HS-27A (cell line): Measurements from ENCODE around the gene IFNA2.
"Not testable (repeated sequence)": the region's sequence is repeated elsewhere in the genome, so short reads cannot be mapped to it uniquely, and the experiment has no call there.

ENCODE experiments used
- DNase-seq: peaks from one replicate; pipeline ENCODE4 v3.0.0-alpha.2; 2012; ENCODE audit warnings: low read depth, missing footprints

Gene IFNA2

GRCh38 chr9:21385131-21385670 is at the start of gene IFNA2:
IFNA2 (minus strand) TSS chr9:21385398; CDS start chr9:21385329, 69 bp downstream.
- DNase-seq: no peak

- not testable (repeated sequence) for DNase-seq
Observed at GRCh38 chr9:21435015-21435383, 49.8 kb upstream of the IFNA2 start.

GRCh38 chr9:21434202-21435014 is 49.2 kb upstream of the IFNA2 start:
- DNase-seq: peak; percentile 8

DNA sequence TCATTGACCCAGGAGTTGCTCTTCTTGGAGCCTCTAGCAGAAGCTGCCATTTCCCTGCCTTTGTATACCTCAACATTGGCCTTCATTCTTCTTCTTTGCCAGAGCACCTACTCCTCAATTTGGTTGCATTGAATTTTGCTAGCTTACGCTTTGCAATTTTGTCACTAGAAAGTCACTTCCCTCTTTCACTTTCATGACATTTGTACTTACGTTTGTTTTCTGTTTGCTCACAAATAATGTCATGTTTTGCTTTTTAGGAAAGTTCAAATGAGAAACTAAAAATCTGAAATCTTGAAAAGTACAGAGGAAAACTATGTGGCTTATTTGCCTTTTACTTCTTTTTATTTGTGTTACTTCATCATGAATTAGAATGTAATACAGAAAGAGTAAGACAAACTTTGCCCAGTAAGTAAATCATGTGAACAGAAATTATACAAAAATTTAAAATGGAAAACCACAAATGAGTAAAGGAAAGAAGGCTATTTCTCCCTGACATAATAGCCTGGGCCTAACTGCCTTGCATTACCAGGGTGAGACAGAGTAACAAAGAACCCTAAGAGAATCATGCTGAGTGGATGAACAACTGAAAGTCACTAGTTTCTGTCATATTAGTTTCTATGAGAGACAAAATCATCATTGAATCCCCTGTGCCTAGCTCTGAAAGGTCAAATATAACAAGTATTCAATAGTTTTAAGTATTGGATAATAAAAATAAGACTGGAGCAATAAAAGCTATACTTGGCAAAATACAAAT is 47.7 kb upstream of the IFNA2 start:
- DNase-seq: no peak

GRCh38 chr9:21429191-21429590 is 44.0 kb upstream of the IFNA2 start:
- DNase-seq: no peak

- DNase-seq: no peak
Observed at GRCh38 chr9:21428235-21428634, 43.0 kb upstream of the IFNA2 start.

DNA sequence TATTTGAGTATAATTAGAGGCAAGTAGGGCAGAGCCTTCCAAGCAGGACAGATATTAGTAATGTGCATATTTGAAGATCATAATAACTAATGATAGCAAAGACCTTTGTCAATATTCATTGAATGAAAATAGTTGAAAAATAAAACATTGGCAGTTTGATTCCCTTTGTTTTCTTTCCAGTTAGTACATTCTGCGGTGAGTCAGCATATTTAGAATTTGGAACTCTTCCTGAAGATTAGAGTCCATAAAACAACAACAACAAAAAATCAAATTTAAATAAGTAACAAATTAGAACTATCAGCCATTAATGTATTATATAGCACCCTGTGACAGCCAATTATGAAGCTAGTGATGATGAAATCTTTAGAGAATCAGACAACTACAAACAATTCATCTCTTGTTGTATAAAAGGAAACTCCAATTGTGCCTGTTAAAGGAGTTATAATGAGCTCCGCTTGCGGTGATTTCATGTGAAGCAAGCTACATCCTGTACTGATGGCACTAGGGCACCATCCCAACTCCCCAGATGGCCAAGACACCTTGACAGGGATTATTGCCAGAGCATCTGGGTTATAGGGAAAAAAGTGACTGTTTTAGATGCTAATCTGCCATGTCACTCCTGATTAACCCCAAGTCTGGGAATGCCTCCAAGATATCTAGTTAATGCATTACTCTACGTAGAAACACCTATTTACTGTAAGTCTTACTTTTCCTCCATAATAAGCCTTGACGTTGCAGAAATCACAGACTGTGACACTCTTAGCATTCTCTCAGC is 30.5 kb upstream of the IFNA2 start:
- DNase-seq: no peak

GRCh38 chr9:21414220-21414940 is 29.2 kb upstream of the IFNA2 start:
- no peak for DNase-seq

DNA sequence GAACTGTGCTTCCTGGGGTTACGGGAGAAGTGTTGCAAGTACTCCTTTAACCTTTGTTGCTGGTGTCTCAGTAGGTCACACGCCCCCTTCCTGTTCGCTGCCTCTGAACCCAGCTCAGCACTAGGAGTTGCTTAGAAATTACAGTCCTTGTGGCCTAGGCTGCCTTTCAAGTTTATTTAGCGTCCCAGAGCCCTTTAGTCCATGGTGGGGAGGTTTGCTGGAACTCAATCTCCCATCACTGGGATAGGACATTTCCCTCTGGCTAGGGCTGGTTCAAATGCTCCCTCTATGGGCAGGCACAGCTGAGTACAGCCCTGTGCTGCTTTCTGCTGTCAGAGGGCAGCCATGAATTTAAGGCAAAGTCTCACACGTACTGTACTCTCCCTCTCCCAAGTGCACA is 28.4 kb upstream of the IFNA2 start:
- no peak for DNase-seq

DNA sequence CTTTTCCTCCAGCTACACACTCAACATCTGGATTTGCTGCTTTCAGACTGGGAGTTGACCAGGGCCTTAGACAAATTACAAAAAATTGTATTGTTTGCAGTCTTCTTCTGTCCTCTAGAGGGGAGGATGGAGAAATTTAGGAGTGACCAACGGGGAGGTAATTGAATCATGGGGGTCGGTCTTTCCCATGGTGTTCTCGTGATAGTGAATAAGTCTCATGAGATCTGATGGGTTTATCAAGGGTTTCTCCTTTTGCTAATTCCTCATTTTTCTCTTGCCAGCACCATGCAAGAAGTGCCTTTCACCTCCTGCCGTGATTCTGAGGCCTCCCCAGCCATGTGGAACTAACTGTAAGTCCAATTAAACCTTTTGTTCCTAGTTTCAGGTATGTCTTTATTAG is 28.0 kb upstream of the IFNA2 start:
- no peak for DNase-seq

GRCh38 chr9:21412107-21412506 is 26.9 kb upstream of the IFNA2 start:
- DNase-seq: no peak

DNA sequence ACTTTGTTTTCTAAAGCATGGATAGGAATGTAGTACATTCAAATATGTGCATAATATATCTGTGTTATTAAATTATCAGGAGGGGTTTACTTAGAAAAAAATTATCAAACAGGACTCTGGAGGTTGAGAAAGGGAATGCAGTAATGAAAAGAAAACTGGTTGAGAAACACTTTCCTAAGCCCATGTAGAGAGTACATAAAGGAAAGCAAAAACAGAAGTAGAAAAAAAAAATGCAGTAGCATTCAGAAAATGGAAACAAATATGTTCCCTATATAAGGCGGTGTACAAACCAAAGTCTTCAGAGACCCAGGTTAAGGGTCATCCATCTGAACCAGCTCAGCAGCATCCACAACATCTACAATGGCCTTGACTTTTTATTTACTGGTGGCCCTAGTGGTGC is 23.6 kb upstream of the IFNA2 start, which contains the start of gene IFNA8:
Gene IFNA8, plus strand, starts transcription at position 301 of the 400 bp plus-strand sequence. Its CDS starts 60 bp downstream, at position 361.
- DNase-seq: no peak

GRCh38 chr9:21404146-21404545 is 18.9 kb upstream of the IFNA2 start:
- no peak for DNase-seq

DNA sequence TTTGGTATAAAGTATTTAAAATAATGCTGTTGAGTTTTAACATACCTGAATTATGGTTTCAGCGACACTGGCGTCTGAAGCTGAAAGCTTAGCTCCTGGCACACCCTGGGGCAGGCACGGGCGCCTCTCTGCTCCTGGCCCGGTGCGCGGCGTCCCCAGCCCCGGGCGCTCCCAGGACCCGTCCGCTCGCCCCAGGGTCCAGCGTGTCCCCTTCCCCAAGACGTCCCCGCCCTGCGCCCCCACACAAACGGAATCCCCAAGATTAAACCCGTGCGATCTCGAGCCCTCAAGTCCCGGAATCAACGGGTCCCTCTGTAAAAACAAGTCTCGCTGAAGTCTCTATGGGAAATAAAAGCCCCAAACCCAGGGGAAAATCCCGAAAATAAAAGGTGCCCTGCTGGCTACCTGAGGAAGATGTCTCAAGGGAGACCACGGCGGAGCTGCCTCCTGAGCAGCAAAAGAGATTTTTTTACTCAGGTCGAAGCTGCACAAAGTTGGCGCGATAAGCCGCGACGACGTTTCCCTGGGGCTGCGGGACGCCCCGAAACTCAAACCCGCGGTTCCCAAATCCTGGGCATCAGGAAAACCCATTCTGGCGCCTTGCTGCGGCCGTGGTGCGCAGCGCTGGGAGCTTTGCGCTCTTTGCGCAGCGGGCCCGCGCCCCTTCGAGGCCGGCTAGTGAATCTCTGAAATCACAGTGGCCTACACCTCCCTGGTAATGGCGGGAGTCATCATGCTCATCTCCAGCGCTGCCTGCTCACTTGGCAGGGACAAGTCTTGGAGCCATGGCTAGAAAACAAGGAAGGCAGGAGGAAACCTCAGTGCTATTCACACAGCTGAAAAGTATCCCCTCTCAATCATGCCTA is 17.4 kb upstream of the IFNA2 start:
- no peak for DNase-seq

DNA sequence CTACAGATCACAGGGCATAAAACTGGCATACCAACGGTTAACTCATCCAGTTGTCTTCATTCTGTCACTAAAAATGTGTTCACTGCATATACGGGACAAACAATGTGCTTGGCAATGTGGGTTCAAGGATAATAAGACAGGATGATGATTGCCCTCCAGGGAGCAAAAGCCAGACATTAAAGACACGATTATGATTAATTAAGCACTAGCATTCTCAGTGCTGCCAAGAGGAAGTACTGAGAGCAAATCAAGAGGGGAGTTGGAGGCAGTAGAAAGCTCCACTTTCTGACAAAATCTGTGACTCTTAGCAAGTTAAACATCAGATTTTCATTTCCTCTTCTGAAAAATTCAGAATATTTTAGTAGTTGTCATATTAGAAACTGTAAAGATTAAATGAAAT is 14.8 kb upstream of the IFNA2 start:
- no peak for DNase-seq

DNA sequence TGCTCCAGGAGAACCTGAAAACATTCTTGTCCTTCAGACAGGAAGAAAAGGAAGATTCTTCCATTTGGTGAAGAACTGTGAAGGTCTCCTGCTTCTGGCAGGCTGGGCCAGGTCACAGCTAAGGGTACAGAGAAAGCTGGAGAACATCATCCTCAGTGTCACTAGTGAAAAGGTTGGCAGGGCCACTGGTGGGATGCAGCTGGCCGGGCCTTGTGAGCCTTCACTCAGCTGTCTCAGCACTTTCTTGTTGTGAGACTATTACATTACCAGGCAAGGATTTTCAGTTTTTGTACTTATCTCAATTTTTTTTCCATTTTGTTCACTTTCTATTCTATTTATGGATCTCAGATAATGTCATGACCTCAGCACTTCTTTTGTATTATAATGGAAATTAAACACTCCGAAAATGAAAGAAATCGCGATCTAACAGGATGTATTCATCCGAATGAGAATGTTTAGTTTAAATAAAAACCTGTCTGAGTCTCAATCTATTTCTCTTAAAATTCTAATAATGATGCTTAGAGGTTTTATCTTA is 13.8 kb upstream of the IFNA2 start:
- DNase-seq: no peak

DNA sequence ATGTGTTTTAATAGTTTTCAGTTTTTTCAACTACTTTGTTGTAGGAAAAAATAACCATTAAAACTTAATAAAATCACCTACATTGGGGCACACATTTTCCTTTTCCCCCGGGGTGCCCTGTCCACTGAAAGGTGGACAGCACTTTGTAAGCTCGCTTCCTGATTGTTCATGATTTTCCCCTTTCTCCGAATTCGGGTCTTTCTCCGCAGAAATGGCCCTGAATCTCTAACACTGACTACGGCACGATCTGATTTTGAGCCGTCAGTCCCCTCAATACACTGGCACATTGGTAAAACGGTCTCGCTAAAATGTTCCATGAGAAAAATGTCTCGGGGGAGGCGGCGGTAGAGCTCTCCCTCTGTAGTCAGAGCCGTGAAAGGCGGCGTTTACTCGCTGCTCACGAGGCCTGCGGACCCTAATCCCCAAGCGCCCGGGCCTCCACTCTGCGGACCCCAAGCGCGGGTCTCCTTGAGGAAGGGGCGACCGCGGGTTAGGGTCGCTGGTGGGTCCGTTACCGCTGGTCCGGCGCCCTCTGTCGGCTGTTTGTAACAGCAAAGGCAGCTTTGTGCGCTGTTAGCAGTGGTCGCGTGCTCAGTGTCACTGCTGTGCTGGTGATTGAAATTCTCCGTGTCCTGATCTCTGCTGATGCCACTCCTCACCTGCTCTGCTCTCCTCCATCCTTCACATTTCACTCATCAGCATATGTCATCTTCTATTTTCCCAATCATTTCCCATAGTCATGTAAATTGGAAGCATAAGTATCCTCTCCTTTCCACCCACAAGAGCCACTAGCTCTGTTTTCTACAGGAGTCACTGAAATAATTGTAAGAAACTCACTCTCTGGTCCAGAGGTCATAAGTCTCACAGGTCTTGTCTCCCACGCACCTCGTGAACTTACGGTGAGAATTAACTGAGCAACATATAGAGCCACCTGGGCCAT is 10.8 kb upstream of the IFNA2 start:
- DNase-seq: no peak

DNA sequence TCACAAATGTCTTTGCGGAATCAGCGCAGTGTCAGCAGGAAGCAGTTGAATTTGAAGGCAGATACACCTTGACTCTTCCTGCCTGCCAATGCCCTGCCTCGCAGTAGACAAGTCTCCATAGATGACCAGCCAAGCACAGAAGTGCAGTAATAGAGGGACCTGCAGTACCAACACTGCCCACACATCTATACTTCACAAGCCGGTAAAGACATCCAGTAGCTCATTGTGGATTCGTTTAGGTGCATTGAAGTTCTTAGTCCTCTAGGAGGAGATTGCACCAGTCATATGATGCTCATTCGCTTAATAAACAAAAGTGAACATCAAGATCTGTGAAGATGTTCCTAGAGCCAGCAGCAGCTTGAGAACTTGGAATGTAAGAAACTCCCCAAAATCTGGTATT is 7.1 kb upstream of the IFNA2 start:
- no peak for DNase-seq

- DNase-seq: no peak
Observed at GRCh38 chr9:21383627-21384026, 1.6 kb downstream of the IFNA2 start.
